ENCODE data around the gene GSG1L. TPM values are rescaled to one million over a fixed set of nuclear protein-coding genes. Genes with fewer than 3 reads are reported as not detected.
A peak's percentile ranks its signal among the peaks of the same experiment; 100 is the strongest.

GSG1L gene
- total RNA-seq, 2 donors from 2014 or later = 0.52 TPM; not detected in 1

DNA sequence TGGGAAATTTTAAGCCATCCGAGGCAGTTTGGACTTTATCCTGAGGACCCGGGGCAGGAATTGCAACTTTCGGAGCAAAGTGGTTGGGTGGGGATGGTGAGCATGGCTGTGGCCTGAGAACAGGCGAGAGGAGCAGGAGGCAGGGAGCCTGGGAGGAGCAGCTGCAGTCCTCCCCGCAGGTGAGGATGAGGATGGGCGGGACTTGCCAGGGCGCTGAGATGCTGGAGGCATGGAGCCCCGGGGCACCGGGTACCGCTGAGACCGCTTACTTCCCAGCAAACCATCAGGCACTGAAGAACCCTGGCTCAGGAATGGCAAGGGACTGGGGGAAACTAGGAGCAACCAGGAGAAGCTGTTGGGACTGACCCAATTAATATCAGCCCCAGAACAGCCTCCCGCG lies 210.8 kb downstream of the GSG1L start:
- peak in 1 of 2 donors; percentile 14 for DNase-seq (ENCODE audit: low spot score in 2 of 2)
- no peak overlapping the region for H3K27ac Mint-ChIP-seq
- H3K9me3 Mint-ChIP-seq = no peaks in the 10 kb centered on the region
- no peaks in the 10 kb centered on the region for H3K36me3 Mint-ChIP-seq
- ATAC-seq = no peak

DNA sequence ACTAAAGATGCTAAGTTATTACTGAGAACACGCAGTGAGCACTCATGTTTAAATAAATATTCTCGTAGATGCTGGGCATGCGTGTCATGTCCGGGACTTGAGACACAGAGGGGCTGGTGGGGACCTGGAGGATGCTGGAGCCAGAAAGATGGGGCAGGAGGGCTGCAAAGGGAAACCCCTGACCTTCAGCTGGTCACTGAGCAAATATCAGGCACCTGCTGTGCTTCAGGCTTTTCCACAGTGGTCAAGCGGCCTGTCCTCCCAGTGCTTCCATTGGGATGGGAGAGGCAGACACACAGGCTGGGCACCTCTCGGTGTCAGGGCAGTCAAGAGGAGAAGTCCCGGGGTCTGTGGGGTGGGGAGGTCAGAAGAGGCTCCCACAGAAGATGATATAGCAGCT lies 211.4 kb downstream of the GSG1L start:
- H3K27ac Mint-ChIP-seq = no peak overlapping the region
- no peak for ATAC-seq

DNA sequence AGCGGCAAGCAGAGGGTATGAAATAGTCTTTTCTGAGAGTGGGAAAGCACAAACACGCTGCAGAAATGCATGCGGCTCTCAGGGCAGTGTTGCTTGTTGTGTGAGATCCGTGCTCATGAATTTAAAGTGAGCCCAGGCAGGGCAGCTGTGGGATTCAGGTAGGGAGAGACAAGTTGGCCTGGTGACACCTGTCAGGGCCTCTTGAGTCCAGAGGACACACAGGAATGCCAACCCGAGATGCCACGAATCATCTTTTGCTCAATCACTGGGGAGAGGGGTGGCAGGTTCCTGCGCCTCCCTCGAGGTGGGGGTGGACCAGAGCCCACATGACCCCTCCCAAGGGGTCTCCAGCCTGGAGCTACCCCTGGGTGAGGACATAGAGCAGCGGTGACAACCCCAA lies 211.9 kb downstream of the GSG1L start:
- DNase-seq (ENCODE audit: low spot score in 2 of 2) (peak in 1 of 2 donors; percentile 13), ATAC-seq (no peak)
- Mint-ChIP-seq H3K27ac (no peak overlapping the region), H3K9me3 (no peaks in the 10 kb centered on the region), H3K36me3 (no peaks in the 10 kb centered on the region)

More for the DNA sequence above, 211.4 kb downstream of the GSG1L start:
- peak in 1 of 2 donors; percentile 18 for DNase-seq (ENCODE audit: low spot score in 2 of 2)
- Mint-ChIP-seq H3K36me3 (no peaks in the 10 kb centered on the region), H3K9me3 (no peaks in the 10 kb centered on the region)

DNA sequence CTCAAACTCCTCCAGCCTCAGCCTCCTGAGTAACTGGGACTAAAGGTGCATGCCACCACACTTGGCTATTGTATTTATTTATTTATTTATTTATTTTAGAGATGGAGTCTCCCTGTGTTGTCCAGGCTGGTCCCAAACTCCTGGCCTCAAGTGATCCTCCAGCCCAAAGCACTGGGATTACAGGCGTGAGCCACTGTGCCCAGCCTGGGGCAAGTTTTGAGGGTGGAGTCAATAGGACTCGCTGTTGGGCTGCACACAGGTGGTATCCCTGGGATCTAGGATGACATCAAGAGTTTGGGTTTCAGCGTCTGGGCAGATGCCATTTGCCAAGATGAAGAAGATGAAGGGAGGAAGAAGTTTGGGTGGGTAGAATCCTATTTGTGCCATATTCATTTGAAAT lies 213.9 kb downstream of the GSG1L start:
- Mint-ChIP-seq H3K36me3 (no peaks in the 10 kb centered on the region), H3K27ac (no peak overlapping the region), H3K9me3 (no peaks in the 10 kb centered on the region)
- DNase-seq (ENCODE audit: low spot score in 2 of 2) (peak in 1 of 2 donors; percentile 16), ATAC-seq (no peak)

DNA sequence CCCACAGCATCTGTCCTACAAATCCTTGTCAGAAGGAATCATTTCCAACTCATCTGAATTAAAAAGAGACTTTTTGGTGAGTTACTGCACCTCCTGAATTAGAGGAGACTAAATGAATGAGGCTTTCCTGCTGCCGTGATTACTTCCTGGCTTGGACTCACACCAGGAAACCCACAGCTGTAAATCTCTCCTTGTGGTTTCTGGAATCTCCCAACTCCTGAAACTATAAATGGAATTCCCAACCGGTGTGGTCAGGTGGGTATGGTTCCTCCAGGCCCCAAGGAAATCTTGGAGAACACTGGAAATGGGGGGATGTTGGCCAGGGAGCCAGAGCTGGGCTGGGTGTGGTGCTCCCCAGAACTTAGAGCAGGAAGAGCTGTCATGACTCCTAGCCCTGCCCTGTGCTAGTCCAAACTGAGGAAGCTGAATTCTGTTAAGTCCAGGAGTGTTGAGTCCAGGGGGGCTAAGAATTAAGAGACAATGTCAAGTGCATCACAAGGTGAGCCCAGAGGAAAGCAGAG lies 216.4 kb downstream of the GSG1L start:
- Mint-ChIP-seq H3K9me3 (no peaks in the 10 kb centered on the region), H3K36me3 (no peaks in the 10 kb centered on the region), H3K27ac (peak overlapping the region in 1 of 2 donors; percentile 22)
- ATAC-seq (no peak), DNase-seq (ENCODE audit: low spot score in 2 of 2) (peak in 1 of 2 donors; percentile 14)

DNA sequence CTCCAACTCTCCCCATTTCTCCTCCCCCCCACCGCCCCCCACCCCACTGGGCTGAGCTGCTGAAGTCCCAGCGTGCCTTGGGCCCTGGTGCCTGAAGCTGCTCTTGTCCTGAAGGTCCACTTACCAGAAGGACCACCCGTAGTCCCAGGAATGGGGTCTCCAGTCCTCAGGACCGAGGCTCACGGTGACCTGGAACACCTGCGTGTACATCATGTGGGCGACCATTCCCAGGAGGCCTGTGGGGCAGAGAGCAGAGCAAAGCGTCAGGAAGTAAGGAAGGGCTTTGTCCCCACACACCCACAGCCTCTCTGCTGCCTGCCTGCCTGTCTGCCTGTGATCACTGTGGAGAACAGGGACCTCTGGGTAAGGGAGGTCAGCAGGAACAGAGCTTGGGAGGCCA lies 218.7 kb downstream of the GSG1L start:
- peak in 1 of 2 donors; percentile 41 for DNase-seq (ENCODE audit: low spot score in 2 of 2)
- H3K9me3 Mint-ChIP-seq = no peaks in the 10 kb centered on the region
- no peak for ATAC-seq
- no peaks in the 10 kb centered on the region for H3K36me3 Mint-ChIP-seq
- H3K27ac Mint-ChIP-seq = no peak overlapping the region

DNA sequence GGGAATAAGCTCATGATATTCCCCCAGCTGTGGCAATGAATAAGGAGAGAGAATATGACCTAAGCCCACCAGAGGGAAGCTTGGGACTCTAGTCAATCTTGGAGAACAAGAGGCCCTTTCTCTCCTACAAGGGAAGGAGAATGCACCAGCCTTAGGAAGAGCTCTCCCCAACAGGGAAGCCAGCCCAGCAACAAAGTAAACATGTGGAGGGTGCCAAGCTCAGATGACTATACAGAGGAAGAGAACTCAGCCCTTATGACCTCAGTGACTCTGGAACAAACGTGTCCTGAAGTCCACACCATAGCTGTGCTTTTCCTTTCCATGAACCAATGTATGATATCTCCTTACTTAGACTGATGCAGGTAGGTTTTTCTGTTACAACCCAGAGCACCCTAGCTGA lies 219.7 kb downstream of the GSG1L start:
- ATAC-seq (no peak), DNase-seq (ENCODE audit: low spot score in 2 of 2) (no peak)
- Mint-ChIP-seq H3K9me3 (no peaks in the 10 kb centered on the region), H3K36me3 (no peaks in the 10 kb centered on the region), H3K27ac (no peak overlapping the region)

DNA sequence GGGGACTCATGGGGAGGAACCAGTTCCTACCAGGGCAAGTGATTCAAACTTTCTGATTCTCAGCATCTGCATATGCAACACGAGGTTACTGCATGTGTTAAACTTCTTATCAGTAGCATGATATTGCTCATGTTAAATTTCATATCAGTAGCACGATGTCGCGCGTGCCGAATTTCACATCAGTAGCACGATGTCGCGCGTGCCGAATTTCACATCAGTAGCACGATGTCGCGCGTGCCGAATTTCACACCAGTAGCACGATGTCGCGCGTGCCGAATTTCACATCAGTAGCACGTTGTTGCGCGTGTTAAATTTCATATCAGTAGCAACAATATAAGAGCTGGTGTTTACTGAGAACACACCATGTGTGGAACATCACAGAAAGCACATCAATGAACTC lies 221.6 kb downstream of the GSG1L start:
- Mint-ChIP-seq H3K27ac (no peak overlapping the region), H3K9me3 (peaks cover under 1% of the 10 kb centered on the region in 2 donors), H3K36me3 (peaks cover 0 to 7% of the 10 kb centered on the region in 2 donors)
- no peak for DNase-seq (ENCODE audit: low spot score in 2 of 2)
- ATAC-seq = no peak

DNA sequence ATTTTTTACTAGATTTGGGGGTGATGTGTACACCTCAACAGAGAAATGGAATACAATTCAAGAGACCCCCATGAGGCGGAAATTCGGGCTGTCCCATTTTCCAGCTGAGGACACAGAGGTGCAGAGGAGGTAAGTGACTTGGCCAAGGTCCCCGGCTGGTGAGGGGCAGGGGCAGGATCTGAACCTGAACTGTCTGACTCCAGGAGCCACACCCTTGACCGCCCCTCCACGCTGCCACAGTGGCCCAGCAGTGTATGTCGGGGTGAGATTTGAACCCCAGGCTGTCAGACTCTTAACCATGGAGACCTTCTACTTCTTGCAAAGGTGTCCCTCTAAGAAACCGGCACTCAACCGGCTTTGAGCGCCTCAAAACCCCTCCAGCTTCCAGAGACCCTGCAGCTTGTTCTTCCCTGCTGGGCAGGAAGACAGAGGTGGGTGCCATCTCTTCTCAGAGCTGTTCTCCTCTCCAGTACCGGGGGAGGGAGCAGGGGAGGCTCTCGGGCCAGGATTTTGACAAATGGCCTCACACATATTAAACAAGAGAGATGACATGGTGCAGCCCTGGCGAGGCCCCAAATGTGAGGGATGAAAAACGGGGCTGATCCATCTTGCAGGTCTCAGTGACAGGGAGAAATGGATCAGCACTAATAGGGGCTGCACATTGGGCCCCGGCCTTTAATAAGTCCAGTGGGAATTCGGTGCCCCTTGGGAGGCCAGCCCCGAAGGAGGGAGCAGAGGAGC lies 222.3 kb downstream of the GSG1L start:
- ATAC-seq = no peak
- peak in 1 of 2 donors; percentile 31 for DNase-seq (ENCODE audit: low spot score in 2 of 2)
- H3K36me3 Mint-ChIP-seq = peaks cover 0 to 11% of the 10 kb centered on the region in 2 donors
- H3K27ac Mint-ChIP-seq = no peak overlapping the region
- peaks cover 5 to 6% of the 10 kb centered on the region in 2 donors for H3K9me3 Mint-ChIP-seq

DNA sequence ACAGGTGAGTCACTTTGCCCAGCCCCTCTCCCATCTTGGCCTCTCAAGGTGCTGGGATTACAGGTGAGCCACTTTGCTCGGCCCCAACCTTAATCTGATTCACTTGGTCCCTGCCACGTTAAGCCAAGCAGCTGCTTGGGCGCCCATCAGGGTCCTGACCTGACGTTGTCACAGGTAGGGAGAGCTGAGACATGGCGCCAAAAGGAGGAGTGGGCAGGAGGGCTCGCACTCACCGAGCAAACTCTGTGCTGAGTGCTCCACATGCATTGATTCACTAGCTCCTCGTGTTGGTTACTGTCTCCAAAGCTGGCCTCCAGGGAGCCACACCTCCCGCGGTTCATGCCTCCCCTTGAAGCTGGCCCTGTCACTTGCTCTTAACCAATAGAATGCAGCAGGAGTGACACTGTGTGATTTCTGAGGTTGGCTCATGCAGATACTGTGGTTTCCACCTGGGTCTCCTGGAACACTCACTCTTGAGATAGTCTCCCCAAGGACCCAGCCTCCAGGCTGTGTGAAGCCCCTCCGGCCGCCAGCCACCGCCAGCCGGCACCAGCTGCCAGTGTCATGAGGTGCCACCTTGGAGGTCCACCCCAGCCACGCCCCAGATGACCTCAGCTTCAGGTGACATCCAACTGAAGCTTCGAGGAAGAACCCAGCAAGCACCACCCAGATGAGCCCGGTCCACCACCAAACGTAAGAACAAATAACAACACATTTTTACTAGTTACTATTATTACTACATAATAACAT lies 223.0 kb downstream of the GSG1L start:
- no peak overlapping the region for H3K27ac Mint-ChIP-seq
- peaks cover 0 to 11% of the 10 kb centered on the region in 2 donors for H3K36me3 Mint-ChIP-seq
- ATAC-seq (no peak), DNase-seq (ENCODE audit: low spot score in 2 of 2) (peak in 1 of 2 donors; percentile 45)
- H3K9me3 Mint-ChIP-seq = peaks cover 5 to 6% of the 10 kb centered on the region in 2 donors

DNA sequence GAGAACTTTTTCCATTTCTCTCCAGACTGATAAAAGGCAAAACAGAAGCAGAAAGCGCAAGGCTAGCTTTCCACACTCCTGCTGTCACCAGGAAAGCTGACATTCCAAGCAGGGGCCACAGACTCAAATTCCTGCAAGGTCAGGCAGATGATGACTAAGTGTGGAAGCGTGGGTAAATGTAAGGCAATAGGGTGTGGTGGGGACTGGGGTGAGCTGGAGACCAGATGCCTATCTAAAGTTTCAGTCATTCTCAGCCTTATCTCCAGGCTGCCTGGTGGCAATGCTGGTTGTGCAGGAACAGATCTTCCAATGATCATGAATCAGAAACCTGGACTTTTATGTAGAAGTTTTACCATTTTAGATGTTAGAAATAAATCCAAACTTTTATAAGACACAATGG lies 224.1 kb downstream of the GSG1L start:
- ATAC-seq (no peak), DNase-seq (ENCODE audit: low spot score in 2 of 2) (no peak)
- H3K27ac Mint-ChIP-seq = no peak overlapping the region
- H3K9me3 Mint-ChIP-seq = peaks cover 5 to 6% of the 10 kb centered on the region in 2 donors
- peaks cover 0 to 11% of the 10 kb centered on the region in 2 donors for H3K36me3 Mint-ChIP-seq

DNA sequence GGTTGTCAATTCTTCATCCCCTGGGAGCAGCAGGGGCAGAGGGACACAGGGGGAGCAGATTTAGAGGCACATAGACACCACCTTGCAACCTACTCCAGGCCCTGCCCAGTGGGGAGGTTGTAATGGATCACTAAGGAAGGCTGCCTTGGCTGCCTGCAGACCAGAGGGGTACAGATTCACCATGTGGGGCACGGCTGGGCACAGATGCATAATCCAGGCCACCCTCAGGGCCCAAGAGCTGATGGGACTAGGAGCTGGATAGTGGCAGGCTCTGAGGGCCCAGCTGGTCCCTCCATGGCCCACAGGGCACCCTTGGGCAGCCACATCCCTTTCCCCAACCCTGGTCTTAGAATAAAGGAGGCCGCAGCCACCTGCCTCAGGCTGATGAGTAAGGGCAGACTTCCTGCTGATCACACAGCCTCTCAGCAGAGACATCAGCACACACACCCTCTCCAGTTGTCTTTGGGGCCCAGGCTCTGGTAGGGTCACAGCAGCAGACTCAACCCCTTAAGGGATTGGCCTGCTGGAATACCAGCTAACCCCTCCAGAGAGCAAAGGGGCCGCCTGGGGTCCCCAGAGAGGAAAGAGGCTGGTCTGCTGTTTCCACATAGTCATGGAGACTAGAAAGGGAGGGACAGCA lies 224.9 kb downstream of the GSG1L start:
- no peak for ATAC-seq
- peaks cover 0 to 11% of the 10 kb centered on the region in 2 donors for H3K36me3 Mint-ChIP-seq
- no peak overlapping the region for H3K27ac Mint-ChIP-seq
- DNase-seq (ENCODE audit: low spot score in 2 of 2) = peak in 1 of 2 donors; percentile 26
- peaks cover 5 to 6% of the 10 kb centered on the region in 2 donors for H3K9me3 Mint-ChIP-seq

DNA sequence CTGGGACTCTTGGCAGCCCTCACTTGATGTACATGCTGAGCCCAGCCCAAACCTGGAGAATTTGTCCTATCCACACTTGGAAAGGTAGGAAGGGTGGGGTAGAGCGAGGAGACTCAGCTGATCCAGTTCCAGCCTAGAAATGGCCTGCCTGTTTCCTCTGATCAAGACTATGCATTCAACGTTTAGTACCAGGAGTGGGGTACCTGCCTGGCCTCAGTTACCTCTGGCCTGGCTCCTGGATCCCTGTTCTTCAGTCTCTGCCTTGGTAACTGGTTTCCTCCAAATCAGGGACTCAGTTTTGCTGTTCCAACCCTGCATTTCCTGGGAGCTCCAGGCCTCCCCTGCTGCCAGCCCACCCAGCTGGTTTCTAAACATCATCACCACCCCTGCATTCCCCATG lies 233.5 kb downstream of the GSG1L start:
- no peak overlapping the region for H3K27ac Mint-ChIP-seq
- H3K9me3 Mint-ChIP-seq = peaks cover 6 to 8% of the 10 kb centered on the region in 2 donors
- ATAC-seq (no peak), DNase-seq (ENCODE audit: low spot score in 2 of 2) (peak in 1 of 2 donors; percentile 11)
- H3K36me3 Mint-ChIP-seq = peaks cover 10 to 14% of the 10 kb centered on the region in 2 donors

DNA sequence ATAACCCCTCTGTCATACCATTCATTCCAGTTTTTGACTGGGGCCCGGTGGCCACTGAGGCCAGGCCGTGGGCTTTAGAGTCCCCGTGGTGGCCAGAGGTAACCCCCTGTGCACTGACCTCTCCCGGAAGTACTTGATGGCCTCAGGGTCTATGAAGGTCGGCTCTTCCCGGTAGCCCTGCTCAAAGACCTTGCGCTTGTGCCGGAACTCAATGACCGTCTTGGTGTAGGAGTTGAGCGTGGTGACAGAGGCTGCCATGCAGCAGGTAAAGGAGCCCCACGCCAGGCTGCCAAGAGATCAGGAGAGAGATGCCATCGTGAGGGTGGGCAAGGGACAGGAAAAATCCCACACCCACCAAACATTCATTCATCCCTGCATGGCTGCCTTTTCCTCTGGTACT lies 234.8 kb downstream of the GSG1L start:
- H3K9me3 Mint-ChIP-seq = peaks cover 6 to 8% of the 10 kb centered on the region in 2 donors
- ATAC-seq = no peak
- no peak overlapping the region for H3K27ac Mint-ChIP-seq
- DNase-seq (ENCODE audit: low spot score in 2 of 2) = peak in 1 of 2 donors; percentile 21
- peaks cover 10 to 14% of the 10 kb centered on the region in 2 donors for H3K36me3 Mint-ChIP-seq

DNA sequence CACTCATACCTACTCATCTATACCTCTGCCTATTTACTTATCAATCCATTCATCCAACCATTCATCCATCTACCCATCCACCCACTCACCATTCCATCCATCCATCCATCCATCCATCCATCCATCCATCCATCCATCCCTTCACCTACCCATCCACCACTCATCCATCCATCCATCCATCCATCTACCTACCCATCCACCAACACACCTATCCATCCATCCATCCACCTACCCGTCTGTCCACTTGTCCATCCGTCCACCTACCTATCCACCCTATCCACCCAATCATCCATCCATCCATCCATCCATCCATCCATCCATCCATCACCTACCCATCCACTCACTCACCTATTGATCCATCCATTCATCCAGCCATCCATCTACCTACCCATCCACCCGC lies 235.7 kb downstream of the GSG1L start:
- Mint-ChIP-seq H3K9me3 (peaks cover 6 to 8% of the 10 kb centered on the region in 2 donors), H3K36me3 (peaks cover 10 to 14% of the 10 kb centered on the region in 2 donors), H3K27ac (no peak overlapping the region)
- ATAC-seq (no peak), DNase-seq (ENCODE audit: low spot score in 2 of 2) (peak in 1 of 2 donors; percentile 9)

DNA sequence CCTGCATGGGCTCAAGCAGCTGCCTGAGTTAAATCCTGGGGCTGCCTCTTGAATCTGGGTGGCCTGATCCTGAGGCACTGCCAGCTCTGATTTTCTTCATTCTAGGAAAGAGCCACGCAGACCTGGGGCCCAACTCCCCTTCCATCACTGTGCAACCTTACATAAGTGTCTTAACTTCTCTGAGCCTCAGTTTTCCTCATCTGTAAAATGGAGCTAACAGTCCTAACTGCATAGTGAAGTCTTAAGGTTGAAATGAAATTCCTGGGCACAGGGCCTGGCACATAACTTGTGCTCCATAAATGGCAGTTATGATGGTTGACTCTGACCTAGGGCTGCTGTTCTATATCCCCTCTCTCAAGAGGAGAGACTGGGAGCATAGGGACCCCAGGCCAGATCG lies 236.6 kb downstream of the GSG1L start:
- DNase-seq (ENCODE audit: low spot score in 2 of 2) = no peak
- no peak overlapping the region for H3K27ac Mint-ChIP-seq
- peaks cover 6 to 8% of the 10 kb centered on the region in 2 donors for H3K9me3 Mint-ChIP-seq
- H3K36me3 Mint-ChIP-seq = peaks cover 10 to 14% of the 10 kb centered on the region in 2 donors
- ATAC-seq = no peak
